OCI-LY3 (cell line): Measurements from ENCODE around the gene MKNK1.

Experiments used
- H2AFZ ChIP-seq: fragments of 200-600, 300-600 bp; shearing (Covaris generic); 2 replicates; pipeline ENCODE4 v1.6.0; 2014; ENCODE audit warnings: antibody characterized with exemption, low read depth, low read length
- H3K27ac ChIP-seq: fragments of 200-600, 300-600 bp; sonication (generic); 2 replicates; pipeline ENCODE4 v1.5.1; 2014; ENCODE audit warnings: mild to moderate bottlenecking, low read length, moderate library complexity, mixed read lengths
- H3K27me3 ChIP-seq: fragments of 200-600, 300-600 bp; sonication (generic); 2 replicates; pipeline ENCODE4 v1.6.1; 2014; ENCODE audit warnings: low read depth, low read length, mixed read lengths
- H3K36me3 ChIP-seq: fragments of 200-600, 300-600 bp; sonication (generic); replicated peaks from 2 replicates; pipeline ENCODE3; 2014; ENCODE audit warnings: low read depth, low read length, mixed read lengths
- H3K4me1 ChIP-seq: fragments of 300-600, 200-600 bp; sonication (generic); 2 replicates; pipeline ENCODE4 v1.6.1; 2014; ENCODE audit warnings: low read length, mixed read lengths
- H3K4me2 ChIP-seq: fragments of 200-600, 300-600 bp; sonication (generic); 2 replicates; pipeline ENCODE4 v1.6.1; 2014; ENCODE audit warnings: low read length, mixed read lengths
- H3K4me3 ChIP-seq: fragments of 300-600, 200-600 bp; sonication (generic); 2 replicates; pipeline ENCODE4 v1.5.1; 2014; ENCODE audit warnings: antibody characterized with exemption, mild to moderate bottlenecking, low read length, moderate library complexity
- H3K79me2 ChIP-seq: fragments of 300-600, 200-600 bp; shearing (Covaris generic); 2 replicates; pipeline ENCODE4 v1.6.1; 2014; ENCODE audit warnings: mild to moderate bottlenecking, low read length, mixed read lengths
- H3K9ac ChIP-seq: fragments of 300-600, 200-600 bp; shearing (Covaris generic); 2 replicates; pipeline ENCODE4 v1.6.0; 2014; ENCODE audit warnings: mild to moderate bottlenecking, low read length, moderate library complexity
- H3K9me3 ChIP-seq: fragments of 200-600, 300-600 bp; shearing (Covaris generic); 2 replicates; pipeline ENCODE4 v1.6.1; 2014; ENCODE audit warnings: low read length, mixed read lengths; ENCODE audit not compliant: insufficient read depth
- H4K20me1 ChIP-seq: fragments of 200-600, 300-600 bp; sonication (generic); 2 replicates; pipeline ENCODE4 v1.6.1; 2016; ENCODE audit warnings: low read length, mixed read lengths; ENCODE audit not compliant: insufficient read depth
- EZH2phosphoT487 ChIP-seq: fragments of 200-600 bp; shearing (Covaris generic); IDR thresholded peaks from 2 replicates; pipeline ENCODE4 v1.6.1; 2018; ENCODE audit warnings: antibody characterized with exemption, mixed run types, low read depth
- TF ChIP-seq, protein P1 (sequence below): fragments of 200-600, 300-600 bp; sonication (generic); IDR thresholded peaks from 2 replicates; pipeline ENCODE4 v1.5.1; 2014; ENCODE audit warnings: antibody characterized with exemption, low read length, low read depth

MKNK1 gene

DNA sequence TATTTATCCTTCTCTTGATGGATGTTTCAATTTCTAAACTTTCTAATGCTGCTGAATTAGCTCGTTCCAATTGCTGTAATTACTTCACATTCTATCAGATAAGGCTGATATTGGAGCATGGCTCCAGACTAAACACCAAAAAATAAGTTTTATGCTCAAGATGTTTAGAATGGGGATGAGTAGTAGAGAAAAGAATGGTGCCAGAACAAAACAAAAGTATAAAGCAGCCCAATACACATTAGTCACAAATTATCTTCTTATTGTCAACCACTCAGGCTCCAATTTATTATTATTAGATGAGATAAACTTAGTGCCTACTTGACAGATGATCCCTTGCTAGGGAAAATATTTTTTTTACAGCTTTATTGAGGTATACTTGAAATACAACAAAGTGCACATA, 42.3 kb upstream of the MKNK1 start:
- Histone ChIP-seq H3K4me1 (peaks cover 4% of the 10 kb centered on the region; the same call in 1 of the 2 replicates), H4K20me1 (no peaks in the 10 kb centered on the region), H3K36me3 (peaks cover 22% of the 10 kb centered on the region), H3K9me3 (no peaks in the 10 kb centered on the region), H3K79me2 (no peaks in the 10 kb centered on the region), H2AFZ (no peak overlapping the region), H3K9ac (no peak overlapping the region), H3K4me3 (no peak overlapping the region), H3K27me3 (no peaks in the 10 kb centered on the region), H3K27ac (no peak overlapping the region), H3K4me2 (no peak overlapping the region)
- TF ChIP-seq, protein P1, sequence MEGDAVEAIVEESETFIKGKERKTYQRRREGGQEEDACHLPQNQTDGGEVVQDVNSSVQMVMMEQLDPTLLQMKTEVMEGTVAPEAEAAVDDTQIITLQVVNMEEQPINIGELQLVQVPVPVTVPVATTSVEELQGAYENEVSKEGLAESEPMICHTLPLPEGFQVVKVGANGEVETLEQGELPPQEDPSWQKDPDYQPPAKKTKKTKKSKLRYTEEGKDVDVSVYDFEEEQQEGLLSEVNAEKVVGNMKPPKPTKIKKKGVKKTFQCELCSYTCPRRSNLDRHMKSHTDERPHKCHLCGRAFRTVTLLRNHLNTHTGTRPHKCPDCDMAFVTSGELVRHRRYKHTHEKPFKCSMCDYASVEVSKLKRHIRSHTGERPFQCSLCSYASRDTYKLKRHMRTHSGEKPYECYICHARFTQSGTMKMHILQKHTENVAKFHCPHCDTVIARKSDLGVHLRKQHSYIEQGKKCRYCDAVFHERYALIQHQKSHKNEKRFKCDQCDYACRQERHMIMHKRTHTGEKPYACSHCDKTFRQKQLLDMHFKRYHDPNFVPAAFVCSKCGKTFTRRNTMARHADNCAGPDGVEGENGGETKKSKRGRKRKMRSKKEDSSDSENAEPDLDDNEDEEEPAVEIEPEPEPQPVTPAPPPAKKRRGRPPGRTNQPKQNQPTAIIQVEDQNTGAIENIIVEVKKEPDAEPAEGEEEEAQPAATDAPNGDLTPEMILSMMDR: no peak
- TF ChIP-seq EZH2phosphoT487: no peak

DNA sequence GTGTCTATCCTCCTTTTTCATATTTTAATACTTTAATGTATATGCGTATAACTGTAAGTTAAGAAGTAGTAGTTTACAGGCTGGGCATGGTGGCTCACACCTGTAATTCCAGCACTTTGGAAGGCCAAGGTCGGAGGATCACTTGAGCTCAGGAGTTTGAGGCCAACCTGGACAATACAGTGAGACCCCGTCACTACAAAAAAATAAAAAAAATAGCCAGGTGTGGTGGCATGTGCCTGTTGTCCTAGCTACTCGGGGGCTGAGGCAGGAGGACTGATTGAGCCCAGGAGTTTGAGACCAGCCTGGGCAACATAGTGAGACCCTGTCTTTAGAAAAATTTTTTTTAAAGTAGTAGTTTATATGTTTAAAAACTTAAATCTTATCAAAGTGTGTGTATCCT, 41.7 kb upstream of the MKNK1 start:
- no peak overlapping the region for H3K9ac ChIP-seq
- no peaks in the 10 kb centered on the region for H3K79me2 ChIP-seq
- TF ChIP-seq, protein P1: no peak
- TF ChIP-seq EZH2phosphoT487: no peak
- H3K9me3 ChIP-seq: no peaks in the 10 kb centered on the region
- H3K4me2 ChIP-seq: no peak overlapping the region
- no peaks in the 10 kb centered on the region for H4K20me1 ChIP-seq
- H3K4me3 ChIP-seq: no peak overlapping the region
- no peak overlapping the region for H3K27ac ChIP-seq
- peaks cover 4% of the 10 kb centered on the region; the same call in 1 of the 2 replicates for H3K4me1 ChIP-seq
- no peaks in the 10 kb centered on the region for H3K27me3 ChIP-seq
- H2AFZ ChIP-seq: no peak overlapping the region
- peaks cover 22% of the 10 kb centered on the region for H3K36me3 ChIP-seq

DNA sequence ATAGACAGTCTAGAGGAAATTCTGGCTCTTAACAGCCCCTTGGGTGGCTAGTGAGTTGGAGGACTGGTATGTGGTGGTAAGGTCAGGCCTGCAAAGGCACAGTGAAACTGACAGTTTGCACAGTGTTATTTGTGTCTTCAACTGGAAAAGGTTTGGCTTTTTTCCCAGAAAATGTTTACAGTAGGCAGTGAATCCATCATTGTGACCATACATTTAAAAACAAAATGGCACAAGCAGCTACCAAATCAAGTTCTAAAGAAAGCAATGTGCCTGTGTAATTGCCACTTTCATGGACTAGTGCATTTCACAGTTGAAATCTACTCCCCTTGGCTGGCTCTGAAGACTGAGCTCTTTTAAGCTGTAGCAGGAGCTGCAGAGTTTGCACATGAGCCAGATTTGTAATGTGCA, 39.3 kb upstream of the MKNK1 start:
- peaks cover 4% of the 10 kb centered on the region; the same call in 1 of the 2 replicates for H3K4me1 ChIP-seq
- TF ChIP-seq, protein P1: no peak
- no peak for TF ChIP-seq EZH2phosphoT487
- H2AFZ ChIP-seq: no peak overlapping the region
- no peaks in the 10 kb centered on the region for H3K27me3 ChIP-seq
- H3K9me3 ChIP-seq: no peaks in the 10 kb centered on the region
- no peak overlapping the region for H3K27ac ChIP-seq
- H4K20me1 ChIP-seq: no peaks in the 10 kb centered on the region
- H3K4me3 ChIP-seq: no peak overlapping the region
- peaks cover 12% of the 10 kb centered on the region for H3K36me3 ChIP-seq
- no peak overlapping the region for H3K9ac ChIP-seq
- no peaks in the 10 kb centered on the region for H3K79me2 ChIP-seq
- no peak overlapping the region for H3K4me2 ChIP-seq

DNA sequence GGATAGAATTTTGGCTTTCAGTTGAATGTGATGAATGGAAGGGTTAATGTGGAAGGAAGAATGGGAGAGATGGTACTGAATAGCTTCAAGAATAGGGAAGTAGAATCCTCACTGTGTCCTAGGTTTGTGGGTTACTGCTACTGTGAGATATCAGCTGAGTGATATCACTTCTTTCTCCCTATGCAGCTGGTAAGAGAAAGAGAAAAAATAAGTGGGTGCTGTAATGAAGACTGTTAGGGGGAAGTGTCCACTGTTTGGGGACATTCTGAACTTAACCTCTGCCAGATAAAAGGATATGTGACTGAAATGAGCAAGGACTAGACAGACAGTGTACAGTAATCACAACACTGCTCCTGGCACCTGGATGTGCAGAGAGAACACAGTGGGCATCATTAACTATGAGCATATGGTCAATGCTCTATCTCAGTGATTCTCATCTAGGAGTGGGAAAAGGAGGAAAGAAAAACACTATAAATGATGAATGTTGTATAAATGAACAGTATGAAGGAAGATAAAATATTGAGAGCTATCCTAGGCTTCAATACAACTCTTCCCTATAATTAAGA, 38.1 kb upstream of the MKNK1 start:
- Histone ChIP-seq H3K4me2 (no peak overlapping the region), H3K9ac (no peak overlapping the region), H3K27ac (no peak overlapping the region), H3K4me3 (no peak overlapping the region), H3K9me3 (no peaks in the 10 kb centered on the region), H3K79me2 (no peaks in the 10 kb centered on the region), H4K20me1 (no peaks in the 10 kb centered on the region), H3K27me3 (no peaks in the 10 kb centered on the region), H3K4me1 (peaks cover 4% of the 10 kb centered on the region; the same call in 1 of the 2 replicates), H3K36me3 (peaks cover 6% of the 10 kb centered on the region), H2AFZ (no peak overlapping the region)
- no peak for TF ChIP-seq EZH2phosphoT487
- TF ChIP-seq, protein P1: no peak
